GM12801 (cell line): ENCODE results near the gene ACSS1.

Experiments used
- CTCF ChIP-seq: IDR thresholded peaks from one replicate; pipeline ENCODE4 v1.5.1; 2011; ENCODE audit warnings: control low read depth; ENCODE audit not compliant: insufficient read length; ENCODE audit errors: extremely low read depth

The ACSS1 gene

GRCh38 chr20:24966317-24967012 lies 91.5 kb downstream of the ACSS1 start:
- TF ChIP-seq CTCF, result no peak

GRCh38 chr20:24965065-24965919 lies 92.6 kb downstream of the ACSS1 start:
- TF ChIP-seq CTCF, result no peak

- TF ChIP-seq CTCF, result no peak
These were observed 93.5 kb downstream of the ACSS1 start for GRCh38 chr20:24964506-24964840.

GRCh38 chr20:24963672-24964505 lies 94.0 kb downstream of the ACSS1 start:
- TF ChIP-seq CTCF, result no peak

- TF ChIP-seq CTCF, result no peak
These were observed 95.4 kb downstream of the ACSS1 start for GRCh38 chr20:24962510-24962909.

- no peak for TF ChIP-seq CTCF
These were observed 95.8 kb downstream of the ACSS1 start for GRCh38 chr20:24962182-24962492.
